ENCODE results near the gene INHBE. TPM values are rescaled to one million over a fixed set of nuclear protein-coding genes. Genes with fewer than 3 reads are reported as not detected.
A peak's percentile ranks its signal among the peaks of the same experiment; 100 is the strongest.
"Not testable (repeated sequence)": the region's sequence is repeated elsewhere in the genome, so short reads cannot be mapped to it uniquely, and the experiment has no call there.

The INHBE gene
- polyA plus RNA-seq, 1 donor from 2014 or later, result not detected

- Mint-ChIP-seq H3K9me3 (no peaks in the 10 kb centered on the region), H3K4me1 (peaks cover 31 to 42% (median 33%) of the 10 kb centered on the region in 3 donors), H3K27ac (peak overlapping the region in 2 of 3 donors; percentile 14 to 81), H3K27me3 (no peaks in the 10 kb centered on the region), H3K36me3 (peaks cover 4% of the 10 kb centered on the region), H3K4me3 (peak overlapping the region in 1 of 4 donors; percentile 85)
Measured at GRCh38 chr12:57483466-57483865, 28.4 kb downstream of the INHBE start.

- Mint-ChIP-seq H3K4me3 (peak overlapping the region in 1 of 4 donors; percentile 69), H3K36me3 (peaks cover 4% of the 10 kb centered on the region), H3K27ac (peak overlapping the region in 2 of 3 donors; percentile 31 to 44), H3K27me3 (no peaks in the 10 kb centered on the region), H3K9me3 (no peaks in the 10 kb centered on the region), H3K4me1 (peaks cover 23 to 37% (median 28%) of the 10 kb centered on the region in 3 donors)
Measured at GRCh38 chr12:57485695-57486094, 30.6 kb downstream of the INHBE start.

GRCh38 chr12:57487055-57487596, 32.0 kb downstream of the INHBE start:
- no peaks in the 10 kb centered on the region for H3K27me3 Mint-ChIP-seq
- no peaks in the 10 kb centered on the region for H3K36me3 Mint-ChIP-seq
- H3K4me1 Mint-ChIP-seq, result peaks cover 19 to 30% (median 27%) of the 10 kb centered on the region in 3 donors
- H3K9me3 Mint-ChIP-seq, result no peaks in the 10 kb centered on the region
- H3K27ac Mint-ChIP-seq, result peak overlapping the region; percentile 80 to 98 (median 98)
- H3K4me3 Mint-ChIP-seq, result peak overlapping the region in 2 of 4 donors; percentile 96 to 97

- no peaks in the 10 kb centered on the region for H3K9me3 Mint-ChIP-seq
- H3K36me3 Mint-ChIP-seq, result no peaks in the 10 kb centered on the region
- H3K27ac Mint-ChIP-seq, result peak within 1 kb of the TSS; percentile 80 to 98 (median 98)
- H3K4me3 Mint-ChIP-seq, result peak within 1 kb of the TSS; percentile 83 to 97 (median 96)
- H3K4me1 Mint-ChIP-seq, result peaks cover 19 to 30% (median 27%) of the 10 kb centered on the region in 3 donors
- no peaks in the 10 kb centered on the region for H3K27me3 Mint-ChIP-seq
Measured at GRCh38 chr12:57487597-57488401, 32.7 kb downstream of the INHBE start, which contains the start of gene MARS1. TSS of gene MARS1 (plus strand) at chr12:57488068. CDS start at chr12:57488091, 23 bp downstream.

GRCh38 chr12:57488402-57489156, 33.5 kb downstream of the INHBE start:
- no peaks in the 10 kb centered on the region for H3K9me3 Mint-ChIP-seq
- H3K4me1 Mint-ChIP-seq, result peaks cover 16 to 22% (median 20%) of the 10 kb centered on the region in 3 donors
- H3K27me3 Mint-ChIP-seq, result no peaks in the 10 kb centered on the region
- H3K27ac Mint-ChIP-seq, result peak overlapping the region; percentile 80 to 98 (median 98)
- no peaks in the 10 kb centered on the region for H3K36me3 Mint-ChIP-seq
- peak overlapping the region; percentile 83 to 97 (median 96) for H3K4me3 Mint-ChIP-seq

- no peaks in the 10 kb centered on the region for H3K36me3 Mint-ChIP-seq
- peaks cover 16 to 22% (median 18%) of the 10 kb centered on the region in 3 donors for H3K4me1 Mint-ChIP-seq
- H3K27ac Mint-ChIP-seq, result peak overlapping the region; percentile 80 to 98 (median 98)
- H3K4me3 Mint-ChIP-seq, result peak overlapping the region; percentile 83 to 97 (median 96)
- H3K27me3 Mint-ChIP-seq, result no peaks in the 10 kb centered on the region
- H3K9me3 Mint-ChIP-seq, result no peaks in the 10 kb centered on the region
Measured at GRCh38 chr12:57489157-57489641, 34.1 kb downstream of the INHBE start.

GRCh38 chr12:57490126-57490525, 35.0 kb downstream of the INHBE start:
- Mint-ChIP-seq H3K27me3 (no peaks in the 10 kb centered on the region), H3K36me3 (no peaks in the 10 kb centered on the region), H3K4me3 (peak overlapping the region in 1 of 4 donors; percentile 83), H3K9me3 (no peaks in the 10 kb centered on the region), H3K27ac (no peak overlapping the region), H3K4me1 (peaks cover 16 to 22% (median 18%) of the 10 kb centered on the region in 3 donors)

- H3K27ac Mint-ChIP-seq, result peak overlapping the region; percentile 1 to 47 (median 21)
Measured at GRCh38 chr12:57491393-57492280, 36.5 kb downstream of the INHBE start.

GRCh38 chr12:57495051-57495701, 40.1 kb downstream of the INHBE start:
- not testable (repeated sequence) for H3K27ac Mint-ChIP-seq, H3K36me3 Mint-ChIP-seq

More at GRCh38 chr12:57491393-57492280, 36.5 kb downstream of the INHBE start:
- no peaks in the 10 kb centered on the region for H3K36me3 Mint-ChIP-seq
- no peaks in the 10 kb centered on the region for H3K27me3 Mint-ChIP-seq
- H3K4me1 Mint-ChIP-seq, result peaks cover 16 to 22% (median 18%) of the 10 kb centered on the region in 3 donors
- peak overlapping the region in 2 of 4 donors; percentile 18 to 49 for H3K4me3 Mint-ChIP-seq
- no peaks in the 10 kb centered on the region for H3K9me3 Mint-ChIP-seq

GRCh38 chr12:57496822-57497221, 41.7 kb downstream of the INHBE start:
- H3K9me3 Mint-ChIP-seq, result no peaks in the 10 kb centered on the region
- peak overlapping the region in 1 of 3 donors; percentile 11 for H3K27ac Mint-ChIP-seq
- peaks cover 9% of the 10 kb centered on the region for H3K36me3 Mint-ChIP-seq
- no peaks in the 10 kb centered on the region for H3K27me3 Mint-ChIP-seq
- peaks cover 0 to 7% (median 6%) of the 10 kb centered on the region in 3 donors for H3K4me1 Mint-ChIP-seq
- H3K4me3 Mint-ChIP-seq, result no peak overlapping the region

More at GRCh38 chr12:57495051-57495701, 40.1 kb downstream of the INHBE start:
- H3K4me3 Mint-ChIP-seq, result peak overlapping the region in 1 of 4 donors; percentile 45
- not testable (repeated sequence) for H3K4me1 Mint-ChIP-seq, H3K27me3 Mint-ChIP-seq, H3K9me3 Mint-ChIP-seq

- Mint-ChIP-seq H3K9me3 (no peaks in the 10 kb centered on the region), H3K27me3 (no peaks in the 10 kb centered on the region), H3K27ac (peak overlapping the region in 1 of 3 donors; percentile 11), H3K36me3 (peaks cover 9% of the 10 kb centered on the region), H3K4me3 (peak overlapping the region in 1 of 4 donors; percentile 3), H3K4me1 (peaks cover 0 to 7% (median 6%) of the 10 kb centered on the region in 3 donors)
Measured at GRCh38 chr12:57497223-57498131, 42.4 kb downstream of the INHBE start.

- Mint-ChIP-seq H3K27ac (no peak overlapping the region), H3K4me1 (peaks cover 0 to 7% (median 6%) of the 10 kb centered on the region in 3 donors), H3K27me3 (no peaks in the 10 kb centered on the region), H3K4me3 (no peak overlapping the region), H3K36me3 (peaks cover 9% of the 10 kb centered on the region), H3K9me3 (no peaks in the 10 kb centered on the region)
Measured at GRCh38 chr12:57498132-57498502, 43.0 kb downstream of the INHBE start.

- H3K9me3 Mint-ChIP-seq, result no peaks in the 10 kb centered on the region
- no peaks in the 10 kb centered on the region for H3K27me3 Mint-ChIP-seq
- peaks cover 9% of the 10 kb centered on the region for H3K36me3 Mint-ChIP-seq
- H3K4me1 Mint-ChIP-seq, result peaks cover 0 to 7% (median 6%) of the 10 kb centered on the region in 3 donors
- H3K4me3 Mint-ChIP-seq, result no peak overlapping the region
- no peak overlapping the region for H3K27ac Mint-ChIP-seq
Measured at GRCh38 chr12:57498571-57498970, 43.5 kb downstream of the INHBE start.
